Right renal cortex interstitium (tissue), 3 donors: ENCODE results near the gene NGLY1. TPM values are rescaled to one million over a fixed set of nuclear protein-coding genes. Genes with fewer than 3 reads are reported as not detected.

Source experiments
- DNase-seq, 3 donors: peaks; one replicate each; pipeline ENCODE4 v3.0.0-alpha.2; 2013; ENCODE audit warnings: low read depth in 3 of 3, low spot score in 2 of 3
- polyA plus RNA-seq, 3 donors: library from polyadenylated mRNA; unstranded; fragments of 120-200 nt; gene quantifications; one replicate each; pipeline ENCODE4 v1.2.1, GENCODE V29; 2013; ENCODE audit not compliant: insufficient read length in 3 of 3

The NGLY1 gene
- polyA plus RNA-seq, 3 donors = 41.5 to 45.0 (median 43.2) TPM

DNA sequence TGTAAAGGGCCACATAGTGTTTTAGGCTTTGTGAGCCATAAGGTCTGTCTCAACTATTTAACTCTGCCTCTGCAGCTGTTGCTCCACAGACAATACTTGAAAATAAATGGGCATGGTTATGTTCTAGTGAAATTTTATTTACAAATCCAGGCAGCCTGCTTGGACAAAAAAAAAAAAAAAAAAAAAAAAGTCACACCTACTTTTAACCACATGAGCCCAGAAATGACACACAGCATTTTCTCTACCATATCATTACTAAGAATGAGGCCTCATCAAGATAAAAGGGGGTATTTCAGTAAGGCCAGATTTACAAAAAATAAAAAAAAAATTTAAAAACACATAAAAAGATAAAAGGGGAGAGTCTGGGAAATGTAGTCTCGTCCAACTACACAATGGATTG is 1.7 kb upstream of the NGLY1 start:
- no peak for DNase-seq

GRCh38 chr3:25783661-25784512 is 644 bp upstream of the NGLY1 start:
- DNase-seq = peak; percentile 20 to 53 (median 40)

DNA sequence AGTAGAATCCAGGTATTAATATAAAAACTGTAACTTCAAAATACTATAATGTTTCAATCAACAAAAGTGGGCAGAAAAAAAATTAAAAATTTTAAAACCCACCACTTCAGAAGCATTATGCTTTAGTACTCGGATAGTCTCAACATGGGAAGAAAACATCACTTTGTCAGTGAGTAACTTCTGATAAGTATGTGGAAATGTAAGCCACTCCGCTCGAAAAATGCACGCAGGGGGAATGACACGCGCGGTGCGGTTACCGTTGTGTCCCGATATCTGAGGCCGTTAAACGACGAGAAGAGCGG is 656 bp downstream of the NGLY1 start:
- no peak for DNase-seq

GRCh38 chr3:25781758-25782594 is 1.3 kb downstream of the NGLY1 start:
- DNase-seq = no peak

DNA sequence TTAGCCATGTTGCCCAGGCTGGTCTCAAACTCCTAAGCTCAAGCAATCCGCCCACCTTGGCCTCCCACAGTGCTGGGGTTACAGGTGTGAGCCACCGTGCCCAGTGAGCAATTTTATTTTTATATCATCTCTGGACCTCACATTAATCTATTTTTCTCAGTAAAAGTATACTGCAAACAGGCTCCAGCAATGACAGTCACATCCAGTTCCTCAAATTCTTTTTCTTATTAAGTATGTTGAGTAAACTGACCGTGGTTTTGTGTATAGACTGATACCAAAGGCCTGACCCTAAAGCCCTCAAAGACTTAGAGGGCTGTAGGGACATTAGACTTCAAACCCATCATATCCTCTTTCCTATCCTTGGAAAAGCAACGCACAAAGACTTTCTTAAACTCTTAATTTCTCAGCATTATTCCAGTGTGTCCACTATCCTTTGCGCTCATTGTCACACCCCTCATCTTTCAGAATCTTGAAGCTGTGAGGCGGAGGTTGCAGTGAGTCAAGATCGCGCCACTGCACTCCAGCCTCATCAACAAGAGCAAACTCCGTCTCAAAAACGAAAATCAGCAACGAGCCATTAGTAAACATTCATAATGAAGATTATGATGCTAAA is 2.0 kb downstream of the NGLY1 start:
- no peak for DNase-seq

DNA sequence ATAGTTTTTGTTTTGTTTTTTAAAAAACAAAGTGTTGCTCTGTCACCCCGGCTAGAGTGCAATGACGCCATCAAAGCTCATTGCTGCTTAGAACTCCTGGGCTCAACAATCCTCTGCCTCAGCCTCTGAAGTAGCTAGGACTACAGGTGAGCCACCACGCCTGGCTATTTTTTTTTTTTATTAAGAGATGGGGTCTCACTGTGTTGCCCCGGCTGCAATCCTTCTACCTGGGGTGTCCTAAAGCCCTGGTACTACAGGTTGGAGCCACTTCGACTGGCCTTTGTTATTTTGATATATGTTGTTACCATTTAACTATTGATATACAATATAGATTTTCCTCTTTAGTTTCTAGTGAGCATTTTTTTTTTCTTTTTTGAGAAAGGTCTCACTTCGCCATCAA is 2.6 kb downstream of the NGLY1 start:
- DNase-seq = no peak

DNA sequence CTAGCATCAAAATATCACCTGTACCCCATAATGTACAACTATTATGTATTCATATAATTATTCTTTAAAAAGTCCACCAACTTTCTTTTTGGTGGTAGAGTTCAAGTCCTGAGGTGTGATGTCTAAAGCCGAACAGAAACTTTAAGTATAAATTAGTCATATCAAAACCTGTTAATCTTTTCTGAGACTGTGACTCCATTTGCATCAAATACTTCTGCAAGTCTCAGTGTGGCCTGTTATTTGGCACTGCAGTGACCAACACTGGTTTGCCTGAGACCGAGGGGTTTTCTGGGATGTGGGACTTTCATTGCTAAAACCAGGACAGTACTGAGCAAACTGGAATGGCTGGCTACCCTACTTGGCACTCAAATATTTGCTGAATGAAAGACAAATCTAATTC is 7.3 kb downstream of the NGLY1 start:
- DNase-seq = no peak

- no peak for DNase-seq
Observed at GRCh38 chr3:25768851-25769250, 14.4 kb downstream of the NGLY1 start.

DNA sequence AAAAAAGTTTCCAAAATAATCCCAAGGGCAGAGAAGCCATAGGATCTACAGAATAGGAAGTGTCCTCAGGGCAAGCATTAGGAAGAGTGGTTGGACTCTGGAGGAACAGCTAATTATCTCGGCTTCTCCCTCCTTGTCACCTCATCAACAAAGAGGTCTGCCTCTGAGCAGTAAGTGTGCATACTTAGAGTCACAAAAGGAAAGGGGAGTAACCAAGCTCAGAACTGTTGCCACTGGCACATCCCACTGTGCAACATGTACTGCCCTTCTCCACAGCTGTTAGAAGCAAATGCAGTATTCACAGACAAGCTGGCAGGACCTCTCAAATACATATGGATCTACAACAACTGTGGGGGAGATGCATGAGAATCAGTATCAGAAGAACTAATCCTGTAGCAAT is 31.5 kb downstream of the NGLY1 start:
- DNase-seq = no peak

- DNase-seq = no peak
Observed at GRCh38 chr3:25751048-25751447, 32.2 kb downstream of the NGLY1 start.

- no peak for DNase-seq
Observed at GRCh38 chr3:25749031-25749581, 34.1 kb downstream of the NGLY1 start.

DNA sequence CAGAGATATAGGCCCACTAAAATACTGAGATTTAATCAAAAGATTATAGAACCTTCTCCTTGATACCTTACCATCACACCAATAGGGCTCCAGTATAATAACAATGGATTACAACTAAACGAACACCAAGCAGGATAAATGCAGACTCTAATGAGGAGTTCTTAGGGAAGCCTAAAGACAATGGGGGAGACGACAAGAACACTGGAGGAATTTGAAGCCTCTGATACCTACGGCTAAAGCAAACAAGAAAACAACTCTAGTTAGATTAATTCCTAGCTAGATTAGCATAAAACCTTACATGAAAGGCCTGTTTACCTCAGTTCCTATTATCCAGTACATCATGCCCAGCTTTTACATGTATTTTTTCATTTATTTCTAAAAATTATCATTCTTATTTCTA is 35.1 kb downstream of the NGLY1 start:
- no peak for DNase-seq

DNA sequence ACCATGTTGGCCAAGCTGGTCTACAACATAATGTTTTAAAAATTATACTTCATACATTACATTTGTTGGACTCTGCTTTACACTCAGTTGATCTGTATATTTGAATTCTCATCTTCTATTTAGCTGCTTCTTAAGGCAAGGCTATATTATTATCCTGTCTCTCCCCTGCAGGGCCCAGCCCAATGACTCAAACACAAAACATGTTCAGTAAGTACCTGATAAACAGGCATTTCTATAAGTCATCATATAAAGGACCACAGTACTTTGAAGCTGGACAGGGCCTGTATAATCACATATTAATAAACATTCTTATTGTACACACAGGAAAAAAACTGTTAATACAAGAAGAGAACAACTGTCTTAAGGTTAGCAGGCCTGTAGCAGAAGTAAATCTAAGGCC is 36.2 kb downstream of the NGLY1 start:
- no peak for DNase-seq

GRCh38 chr3:25744470-25744869 is 38.8 kb downstream of the NGLY1 start:
- DNase-seq = no peak

DNA sequence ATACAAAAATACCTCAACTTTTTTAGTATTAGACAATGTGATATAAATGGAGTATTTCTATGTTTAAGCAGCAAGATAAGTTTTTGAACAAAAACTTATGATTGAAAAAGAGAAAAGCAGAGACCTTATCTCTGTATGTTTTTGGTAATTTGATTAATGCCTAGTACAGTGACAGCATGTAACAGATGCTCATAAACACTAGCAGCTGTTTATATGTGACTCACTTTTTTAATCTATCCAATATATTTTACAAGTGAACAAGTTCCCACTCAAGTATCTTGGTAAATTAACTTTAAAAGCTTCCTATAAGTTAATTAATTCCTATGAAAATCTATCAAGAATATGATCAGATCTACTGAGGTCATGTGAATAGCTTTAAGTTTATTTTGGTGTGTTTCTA is 55.1 kb downstream of the NGLY1 start:
- no peak for DNase-seq

DNA sequence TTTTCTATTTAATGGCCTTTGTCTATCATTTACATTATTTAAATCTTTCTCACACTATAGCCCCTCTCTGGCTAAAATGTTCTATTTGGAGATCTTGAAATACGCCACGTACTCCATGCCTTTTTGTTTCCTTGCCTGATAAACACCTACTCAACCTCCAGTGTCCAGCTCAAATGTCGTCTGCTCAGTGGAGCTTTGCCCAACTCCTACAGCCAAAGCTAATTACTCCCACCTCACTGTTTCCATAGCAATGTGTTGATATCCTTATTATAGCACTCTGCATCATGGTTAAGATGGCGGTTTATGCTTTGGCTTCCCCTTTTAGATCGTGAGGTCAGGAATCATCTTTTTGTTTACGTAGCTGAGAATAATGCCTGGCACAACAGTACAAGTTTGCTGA is 55.9 kb downstream of the NGLY1 start:
- DNase-seq = no peak

GRCh38 chr3:25725810-25726209 is 57.4 kb downstream of the NGLY1 start:
- no peak for DNase-seq

DNA sequence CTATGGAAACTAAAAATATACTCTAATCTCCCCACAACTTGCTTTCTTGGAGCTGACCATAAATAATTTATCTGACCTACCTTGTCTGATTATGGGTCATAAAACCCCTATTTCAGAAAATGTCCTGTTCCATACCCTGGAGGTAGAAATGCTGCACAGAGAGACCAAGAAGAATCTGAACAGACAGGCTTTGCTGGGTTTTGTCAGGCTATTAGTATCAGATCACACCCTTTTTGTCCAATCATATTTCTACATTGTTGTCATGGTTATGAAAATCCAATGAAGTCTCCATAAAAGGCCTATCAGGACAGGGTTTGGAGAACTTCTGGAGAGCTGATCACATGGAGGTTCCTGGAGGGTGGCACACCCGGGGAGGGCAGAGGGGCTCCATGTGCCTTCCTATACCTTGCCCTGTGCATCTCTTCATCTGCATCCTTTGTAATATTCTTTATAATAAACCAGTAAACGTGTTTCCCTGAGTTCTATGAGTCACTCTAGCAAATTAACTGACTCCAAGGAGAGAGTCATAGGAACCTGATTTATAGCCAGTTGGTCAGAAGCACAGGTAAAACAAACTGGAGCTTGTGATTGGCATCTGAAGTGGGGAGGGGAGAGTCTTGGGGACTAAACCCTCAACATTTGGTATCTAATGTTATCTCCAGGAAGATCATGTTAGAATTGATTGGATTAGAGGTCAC is 58.1 kb downstream of the NGLY1 start:
- no peak for DNase-seq

- DNase-seq = no peak
Observed at GRCh38 chr3:25723802-25724201, 59.4 kb downstream of the NGLY1 start.

GRCh38 chr3:25719321-25719720 is 63.9 kb downstream of the NGLY1 start:
- DNase-seq = no peak
